ENCODE data around the gene ST6GALNAC1. TPM values are rescaled to one million over a fixed set of nuclear protein-coding genes. Genes with fewer than 3 reads are reported as not detected.

Gene ST6GALNAC1
- total and polyA plus RNA-seq, 2 donors (not counting 3 experiments of a cell fraction or from before 2014, with no cell fraction given), result 0.19 to 0.55 TPM

- H3K9me1 ChIP-seq (replicated peaks; ENCODE audit: control insufficient read depth, extremely low read depth, insufficient read depth, low read length), result no peaks in the 10 kb centered on the region
- POLR2A ChIA-PET, result no interaction called here
- H3K9ac ChIP-seq (replicated peaks; ENCODE audit: extremely low read depth, insufficient read depth, low read length), result no peak overlapping the region
- intact Hi-C loops (cut with micrococcal nuclease), result loop anchor here (1.0 to 5.0 kb wide), 3 partner anchors 30 to 64 kb away; no protein-coding TSS in a partner anchor
- DNase-seq (ENCODE audit: low read depth, low spot score), result no peak
- H3K4me2 ChIP-seq (ENCODE audit: insufficient read depth, low read length), result no peak overlapping the region
- H3K27ac ChIP-seq (ENCODE audit: insufficient read depth, low read depth, low read length), result no peak overlapping the region
- CTCF ChIA-PET, result interaction anchor here (1.0 to 3.9 kb wide), 13 partner anchors 17 to 95 kb away, joined by 3 to 32 read pairs (median 5); partner anchors contain the start of genes CYGB and PRCD
- H4K20me1 ChIP-seq (replicated peaks; ENCODE audit: control insufficient read depth, extremely low read depth, insufficient read depth, low read length), result no peaks in the 10 kb centered on the region
- no peaks in the 10 kb centered on the region for H3K36me3 ChIP-seq (ENCODE audit: control insufficient read depth in 2 of 2, extremely low read depth in 1 of 2, insufficient read depth in 2 of 2, low read length in 2 of 2)
- FAIRE-seq, result no peak
- no peak overlapping the region for H2AFZ ChIP-seq (ENCODE audit: low read depth, low read length)
- H3K27me3 ChIP-seq (ENCODE audit: control insufficient read depth in 2 of 2, insufficient read depth in 2 of 2, low read length in 2 of 2), result peaks cover 16 to 18% of the 10 kb centered on the region in 2 experiments
- peaks cover 5% of the 10 kb centered on the region for H3K4me1 ChIP-seq (ENCODE audit: control insufficient read depth, extremely low read depth, insufficient read depth, low read length)
- H3K4me3 ChIP-seq (replicated peaks in 1 of 3; ENCODE audit: insufficient read depth in 1 of 3, low read depth in 1 of 3, low read length in 3 of 3), result no peak overlapping the region
- H3K79me2 ChIP-seq (ENCODE audit: control insufficient read depth, insufficient read depth, low read length), result no peaks in the 10 kb centered on the region
- no peaks in the 10 kb centered on the region for H3K9me3 ChIP-seq (replicated peaks; ENCODE audit: control insufficient read depth, insufficient read depth, low read length)
- dilution Hi-C loops (cut with MboI; ENCODE audit: extremely low pct_ligation_motif_present, low sequenced_read_pairs), result no loop called here
- no TSS peak for BruUV-seq (replicated peaks)
- TF ChIP-seq EZH2 (IDR thresholded peaks at IDR 0.05; ENCODE audit: borderline replicate concordance, low read depth, low read length, severe bottlenecking), result peak; percentile 25
- TF ChIP-seq FOS (IDR thresholded peaks at IDR 0.05; ENCODE audit: borderline replicate concordance, insufficient read depth, low read length), result no peak
Observed at GRCh38 chr17:76586741-76587487, 56.6 kb downstream of the ST6GALNAC1 start.

GRCh38 chr17:76585649-76586593, 57.6 kb downstream of the ST6GALNAC1 start, which contains the start of gene ST6GALNAC2:
Gene ST6GALNAC2 (minus strand): TSS chr17:76585860. CDS start chr17:76585808, 52 bp downstream.
- ChIA-PET CTCF (interaction anchor here (0.8 to 3.9 kb wide), 16 partner anchors 16 to 96 kb away, joined by 3 to 32 read pairs (median 5); partner anchors contain the start of genes CYGB and PRCD), POLR2A (interaction anchor here (0.7 kb wide), 1 partner anchor 56 kb away, joined by 3 read pairs; no protein-coding TSS in a partner anchor)
- dilution Hi-C loops (cut with MboI; ENCODE audit: extremely low pct_ligation_motif_present, low sequenced_read_pairs) (no loop called here), intact Hi-C loops (cut with micrococcal nuclease) (loop anchor here (1.0 to 5.0 kb wide), 3 partner anchors 29 to 63 kb away; no protein-coding TSS in a partner anchor)
- Histone ChIP-seq H3K4me2 (ENCODE audit: insufficient read depth, low read length) (peak within 1 kb of the TSS; percentile 78), H3K27ac (ENCODE audit: insufficient read depth, low read depth, low read length) (no peak within 1 kb of the TSS), H3K27me3 (ENCODE audit: control insufficient read depth in 2 of 2, insufficient read depth in 2 of 2, low read length in 2 of 2) (peaks cover 16 to 18% of the 10 kb centered on the region in 2 experiments), H3K79me2 (ENCODE audit: control insufficient read depth, insufficient read depth, low read length) (no peaks in the 10 kb centered on the region), H3K9me3 (replicated peaks; ENCODE audit: control insufficient read depth, insufficient read depth, low read length) (no peaks in the 10 kb centered on the region), H3K9ac (replicated peaks; ENCODE audit: extremely low read depth, insufficient read depth, low read length) (no peak within 1 kb of the TSS), H3K36me3 (ENCODE audit: control insufficient read depth in 2 of 2, extremely low read depth in 1 of 2, insufficient read depth in 2 of 2, low read length in 2 of 2) (no peaks in the 10 kb centered on the region), H4K20me1 (replicated peaks; ENCODE audit: control insufficient read depth, extremely low read depth, insufficient read depth, low read length) (no peaks in the 10 kb centered on the region), H3K4me3 (replicated peaks in 1 of 3; ENCODE audit: insufficient read depth in 1 of 3, low read depth in 1 of 3, low read length in 3 of 3) (peak within 1 kb of the TSS; percentile 17 to 37 (median 35)), H2AFZ (ENCODE audit: low read depth, low read length) (peak within 1 kb of the TSS; percentile 63), H3K4me1 (ENCODE audit: control insufficient read depth, extremely low read depth, insufficient read depth, low read length) (peaks cover 5% of the 10 kb centered on the region), H3K9me1 (replicated peaks; ENCODE audit: control insufficient read depth, extremely low read depth, insufficient read depth, low read length) (no peaks in the 10 kb centered on the region)
- DNase-seq (ENCODE audit: low read depth, low spot score), result peak; percentile 50
- BruUV-seq (replicated peaks), result no TSS peak
- peak; percentile 68 for FAIRE-seq
- TF ChIP-seq EZH2 (IDR thresholded peaks at IDR 0.05; ENCODE audit: borderline replicate concordance, low read depth, low read length, severe bottlenecking) (peak; percentile 33), CTCF (IDR thresholded peaks at IDR 0.05; ENCODE audit: extremely low read depth in 1 of 2, insufficient read depth in 1 of 2, low read depth in 1 of 2, low read length in 2 of 2) (peak; percentile 21 to 55), MYC (IDR thresholded peaks at IDR 0.05; ENCODE audit: low read depth, low read length) (no peak)

Data from endothelial cell of umbilical vein (primary cell).